GM23248 (cell line): ENCODE data around the gene SCAMP5.

Experiments used
- EZH2 ChIP-seq: fragments of 200-600 bp; sonication (generic); IDR thresholded peaks from 2 replicates; pipeline ENCODE4 v1.6.1; 2018; ENCODE audit warnings: antibody characterized with exemption, mild to moderate bottlenecking; ENCODE audit not compliant: insufficient read depth, poor library complexity, severe bottlenecking
- EZH2phosphoT487 ChIP-seq: fragments of 200-600 bp; sonication (generic); IDR thresholded peaks from 2 replicates; pipeline ENCODE4 v1.6.1; 2018; ENCODE audit warnings: antibody characterized with exemption, moderate library complexity, mild to moderate bottlenecking, low read depth; ENCODE audit not compliant: insufficient read depth

- TF ChIP-seq EZH2 (no peak), EZH2phosphoT487 (no peak)
Observed at GRCh38 chr15:74967670-74968069, 27.7 kb upstream of the SCAMP5 start.
